Fibroblast of the aortic adventitia (primary cell): ENCODE results near the gene PCGF2. TPM values are rescaled to one million over a fixed set of nuclear protein-coding genes. Genes with fewer than 3 reads are reported as not detected.

Experiments used
- DNase-seq: peaks from one replicate; pipeline ENCODE4 v3.0.0-alpha.2; 2010; ENCODE audit warnings: low read depth
- H3K4me3 ChIP-seq: 2 replicates; pipeline ENCODE4 v1.5.1; 2011; ENCODE audit warnings: low read depth, mild to moderate bottlenecking, control low read depth, low read length, moderate library complexity
- CTCF ChIP-seq: IDR thresholded peaks from 2 replicates; pipeline ENCODE4 v1.5.1; 2011; ENCODE audit warnings: mild to moderate bottlenecking, low read length, control low read depth, inconsistent platforms; ENCODE audit not compliant: insufficient read depth
- total RNA-seq: library from RNA; depleted of rRNA; stranded (reverse); fragments of >200 nt; gene quantifications from 2 replicates; pipeline ENCODE4 v1.2.3, GENCODE V29; 2012; ENCODE audit warnings: low replicate concordance

The PCGF2 gene
- total RNA-seq, 1 donor = 4.8 TPM

- no peak for DNase-seq
- no peak overlapping the region for H3K4me3 ChIP-seq
- no peak for TF ChIP-seq CTCF
Observed at GRCh38 chr17:38768417-38768816, 20.3 kb upstream of the PCGF2 start.

- H3K4me3 ChIP-seq = no peak overlapping the region
- TF ChIP-seq CTCF = no peak
- no peak for DNase-seq
Observed at GRCh38 chr17:38766341-38766740, 18.2 kb upstream of the PCGF2 start.

DNA sequence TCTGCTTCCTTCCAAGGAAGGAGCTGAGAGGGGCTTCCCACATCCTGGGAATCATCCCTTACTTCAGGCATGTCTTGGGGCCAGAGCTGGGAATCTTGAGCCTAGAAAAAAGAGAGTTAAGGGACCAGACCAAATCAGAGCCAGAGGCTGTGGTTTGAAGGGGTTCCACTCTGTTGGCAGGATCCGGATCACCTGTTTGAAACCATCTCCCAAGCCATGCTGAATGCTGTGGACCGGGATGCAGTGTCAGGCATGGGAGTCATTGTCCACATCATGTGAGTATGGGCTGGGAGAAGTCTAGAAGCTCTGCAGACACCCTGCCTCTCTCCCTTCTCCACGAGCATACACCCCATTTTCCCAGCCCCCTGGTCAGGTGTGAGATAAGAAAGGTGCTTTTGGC, 14.1 kb upstream of the PCGF2 start:
- no peak for DNase-seq
- H3K4me3 ChIP-seq = no peak overlapping the region
- no peak for TF ChIP-seq CTCF

DNA sequence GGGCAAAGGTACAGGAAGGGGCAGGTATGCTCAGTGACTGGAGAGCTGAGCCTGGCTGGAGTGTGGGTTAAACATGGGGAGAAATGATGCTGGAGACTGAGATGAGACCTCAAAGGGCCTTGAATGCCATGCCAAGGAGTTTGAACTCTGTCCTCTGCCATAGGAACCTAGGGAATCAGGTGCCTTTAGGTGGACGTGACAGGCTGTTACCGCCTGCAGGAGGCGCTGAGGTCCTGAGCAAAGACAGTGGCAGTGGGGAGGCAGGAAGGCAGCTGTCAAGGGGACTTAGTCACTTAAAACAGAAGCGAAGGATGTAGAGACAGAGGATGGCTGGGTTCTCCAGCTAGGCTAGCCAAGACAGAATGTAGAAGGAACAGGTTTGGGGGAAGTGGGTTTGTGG, 13.5 kb upstream of the PCGF2 start:
- TF ChIP-seq CTCF = peak; percentile 21
- DNase-seq = no peak
- H3K4me3 ChIP-seq = no peak overlapping the region

DNA sequence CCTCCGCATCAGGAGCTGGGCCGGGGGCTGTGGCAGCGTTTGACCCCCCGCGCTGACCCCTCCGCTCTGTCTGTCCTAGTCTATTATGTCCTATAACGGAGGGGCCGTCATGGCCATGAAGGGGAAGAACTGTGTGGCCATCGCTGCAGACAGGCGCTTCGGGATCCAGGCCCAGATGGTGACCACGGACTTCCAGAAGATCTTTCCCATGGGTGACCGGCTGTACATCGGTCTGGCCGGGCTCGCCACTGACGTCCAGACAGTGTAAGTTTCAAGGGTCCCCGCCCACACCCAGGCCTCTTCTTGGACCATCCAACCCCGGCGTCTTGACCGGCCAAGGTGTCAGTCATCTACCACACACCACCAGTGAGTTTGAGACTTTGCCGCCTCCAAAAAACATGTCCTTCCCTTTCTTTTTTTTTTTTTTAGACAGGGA, 5.0 kb upstream of the PCGF2 start:
- H3K4me3 ChIP-seq = peak overlapping the region; percentile 100
- no peak for TF ChIP-seq CTCF
- DNase-seq = no peak

DNA sequence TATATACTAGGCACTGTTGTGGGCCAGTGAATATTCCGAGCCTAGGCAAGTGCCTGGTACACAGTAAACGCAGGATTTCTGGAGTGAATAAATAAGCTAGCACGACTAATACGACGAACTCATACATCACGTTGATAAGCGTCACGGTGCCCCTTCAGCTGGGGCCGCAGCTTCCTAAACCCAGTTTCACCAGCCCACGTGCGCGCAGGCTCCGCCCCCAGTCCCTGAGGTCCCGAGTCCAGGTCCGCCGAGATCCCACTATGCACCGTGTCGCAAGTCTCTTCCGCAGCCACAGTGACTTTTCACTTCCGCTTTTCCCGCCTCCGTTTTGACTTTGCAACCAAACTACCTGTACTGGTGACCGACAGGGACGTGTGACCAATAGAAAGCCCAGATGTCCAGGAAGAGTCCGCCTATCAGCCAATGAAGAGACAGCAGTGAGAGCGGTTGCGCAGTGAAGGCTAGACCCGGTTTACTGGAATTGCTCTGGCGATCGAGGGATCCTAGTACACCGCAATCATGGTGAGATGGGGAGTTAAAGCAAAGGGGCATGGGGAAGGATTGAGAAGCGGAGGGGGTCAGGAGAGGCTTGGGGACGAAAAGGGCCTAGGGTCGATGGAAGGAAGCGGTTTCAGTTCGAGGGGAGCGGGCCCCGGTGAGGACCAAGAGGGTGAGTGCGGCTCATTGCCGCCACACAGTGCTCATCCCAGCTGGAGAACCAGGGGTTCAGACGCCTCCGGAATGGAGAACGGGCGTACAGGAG, 4.4 kb upstream of the PCGF2 start, which contains the start of gene PSMB3:
Gene PSMB3, plus strand, starts transcription at position 434 of the 763 bp plus-strand sequence. Its CDS starts 86 bp downstream, at position 520.
- no peak for TF ChIP-seq CTCF
- peak; percentile 100 for DNase-seq
- peak within 1 kb of the TSS; percentile 100 for H3K4me3 ChIP-seq
